ENCODE measurements around the gene ATP4A.

DNA sequence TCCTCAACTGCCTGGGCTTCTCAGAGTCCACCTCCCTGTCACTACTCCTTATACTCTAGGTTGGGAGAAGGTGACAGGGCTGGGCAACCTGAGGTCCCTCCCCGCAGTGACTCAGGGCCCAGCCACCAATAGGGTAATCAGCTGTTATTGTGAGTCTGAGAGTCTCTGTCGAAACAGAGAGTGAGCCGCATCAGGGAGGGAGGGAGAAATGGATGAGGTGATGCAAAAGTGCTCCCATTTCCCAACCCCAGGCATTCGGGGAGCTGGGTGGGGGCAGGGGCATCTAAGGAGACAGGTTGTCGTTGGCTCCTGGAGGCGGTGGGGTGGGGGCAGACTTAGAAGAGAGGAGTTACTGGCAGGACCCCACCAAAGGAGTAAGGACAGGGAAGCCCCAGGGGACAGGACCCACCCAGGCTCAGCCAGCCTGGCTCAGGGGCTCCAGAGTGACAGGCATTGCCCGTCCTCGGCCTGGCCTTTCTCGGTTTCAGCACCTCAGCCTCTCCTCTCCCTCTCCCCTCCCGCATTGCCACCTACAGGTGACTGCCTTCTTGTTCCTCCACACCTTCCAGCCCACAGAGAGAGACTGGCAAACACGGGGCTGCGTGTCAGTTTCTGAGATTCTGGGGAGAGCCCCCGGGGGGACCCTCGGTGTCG is 49.7 kb downstream of the ATP4A start, which contains the start of gene DMKN:
- TF ChIP-seq, protein P1, sequence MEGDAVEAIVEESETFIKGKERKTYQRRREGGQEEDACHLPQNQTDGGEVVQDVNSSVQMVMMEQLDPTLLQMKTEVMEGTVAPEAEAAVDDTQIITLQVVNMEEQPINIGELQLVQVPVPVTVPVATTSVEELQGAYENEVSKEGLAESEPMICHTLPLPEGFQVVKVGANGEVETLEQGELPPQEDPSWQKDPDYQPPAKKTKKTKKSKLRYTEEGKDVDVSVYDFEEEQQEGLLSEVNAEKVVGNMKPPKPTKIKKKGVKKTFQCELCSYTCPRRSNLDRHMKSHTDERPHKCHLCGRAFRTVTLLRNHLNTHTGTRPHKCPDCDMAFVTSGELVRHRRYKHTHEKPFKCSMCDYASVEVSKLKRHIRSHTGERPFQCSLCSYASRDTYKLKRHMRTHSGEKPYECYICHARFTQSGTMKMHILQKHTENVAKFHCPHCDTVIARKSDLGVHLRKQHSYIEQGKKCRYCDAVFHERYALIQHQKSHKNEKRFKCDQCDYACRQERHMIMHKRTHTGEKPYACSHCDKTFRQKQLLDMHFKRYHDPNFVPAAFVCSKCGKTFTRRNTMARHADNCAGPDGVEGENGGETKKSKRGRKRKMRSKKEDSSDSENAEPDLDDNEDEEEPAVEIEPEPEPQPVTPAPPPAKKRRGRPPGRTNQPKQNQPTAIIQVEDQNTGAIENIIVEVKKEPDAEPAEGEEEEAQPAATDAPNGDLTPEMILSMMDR (IDR thresholded peaks at IDR 0.05), result no peak
- no peak for TF ChIP-seq EZH2 (IDR thresholded peaks at IDR 0.05; ENCODE audit: borderline replicate concordance, insufficient read depth, low read depth, low read length, poor library complexity, severe bottlenecking)

All from B cell (primary cell).